Measurements from ENCODE around the gene NR2C1.

Gene NR2C1

DNA sequence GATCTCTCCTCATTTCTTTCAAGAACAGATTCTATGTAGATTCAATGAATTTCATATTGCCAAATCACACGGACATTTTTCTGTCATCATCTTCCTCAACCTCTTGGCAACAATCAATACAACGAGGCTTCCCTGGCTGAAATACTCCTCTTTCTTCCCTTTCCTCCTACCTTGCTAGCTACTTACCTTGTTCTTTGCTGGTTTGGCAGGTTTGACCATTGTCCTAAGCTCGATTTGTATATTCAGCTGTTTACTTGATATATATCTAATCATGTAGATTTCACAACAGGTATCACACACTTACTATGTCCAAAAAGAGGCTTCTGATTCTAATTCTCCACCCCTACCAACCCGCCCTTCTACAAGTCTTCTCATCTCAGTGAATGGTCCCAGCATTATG, 93.5 kb downstream of the NR2C1 start:
- Histone ChIP-seq H3K9me3 (ENCODE audit: insufficient read depth, low read depth, low read length) (no peaks in the 10 kb centered on the region), H3K4me1 (ENCODE audit: insufficient read depth, low read length) (peaks cover 12% of the 10 kb centered on the region), H3K36me3 (ENCODE audit: insufficient read depth, low read depth, low read length) (peaks cover 6% of the 10 kb centered on the region; the same call in 1 of the 2 replicates), H3K9ac (ENCODE audit: low read depth, low read length) (no peak overlapping the region), H3K27me3 (ENCODE audit: insufficient read depth, low read length) (no peaks in the 10 kb centered on the region), H3K27ac (ENCODE audit: low read length) (no peak overlapping the region), H3K4me3 (ENCODE audit: low read length) (no peak overlapping the region)

DNA sequence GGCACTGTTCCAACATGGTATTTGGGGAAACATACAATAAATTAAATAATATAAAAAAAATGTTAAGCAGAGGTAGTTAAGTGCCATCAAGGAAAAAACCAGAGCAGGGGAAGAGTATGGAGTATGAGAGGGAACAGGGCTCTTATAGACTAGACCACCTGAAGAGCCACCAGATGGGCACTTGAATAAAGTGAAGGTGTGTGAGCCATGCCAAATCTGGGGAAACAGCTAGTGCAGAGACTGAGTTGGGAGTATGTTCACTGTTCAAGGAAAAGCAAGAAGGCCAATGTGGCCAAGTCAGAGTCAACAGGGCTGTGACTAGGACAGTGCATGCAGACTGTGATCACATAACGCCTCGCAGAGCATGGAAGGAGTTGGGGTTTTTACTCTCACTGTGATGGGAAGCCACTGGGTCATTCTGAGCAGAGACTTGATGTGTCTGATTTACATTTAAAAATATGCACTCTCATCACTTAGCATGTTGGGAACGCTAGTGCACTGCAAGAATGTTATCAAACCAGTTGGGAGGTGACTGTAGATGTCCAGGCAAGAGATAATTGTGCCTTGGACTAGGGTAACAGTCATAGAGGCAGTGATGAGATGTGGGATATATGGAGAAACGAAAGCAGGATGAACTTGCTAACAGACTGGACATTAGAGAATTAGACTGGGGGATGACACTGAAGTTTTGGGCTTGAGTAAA, 95.5 kb downstream of the NR2C1 start:
- H3K4me1 ChIP-seq (ENCODE audit: insufficient read depth, low read length) = no peaks in the 10 kb centered on the region
- no peaks in the 10 kb centered on the region for H3K9me3 ChIP-seq (ENCODE audit: insufficient read depth, low read depth, low read length)
- H3K27me3 ChIP-seq (ENCODE audit: insufficient read depth, low read length) = no peaks in the 10 kb centered on the region
- no peak overlapping the region for H3K4me3 ChIP-seq (ENCODE audit: low read length)
- no peaks in the 10 kb centered on the region for H3K36me3 ChIP-seq (ENCODE audit: insufficient read depth, low read depth, low read length)
- H3K27ac ChIP-seq (ENCODE audit: low read length) = no peak overlapping the region
- H3K9ac ChIP-seq (ENCODE audit: low read depth, low read length) = no peak overlapping the region

DNA sequence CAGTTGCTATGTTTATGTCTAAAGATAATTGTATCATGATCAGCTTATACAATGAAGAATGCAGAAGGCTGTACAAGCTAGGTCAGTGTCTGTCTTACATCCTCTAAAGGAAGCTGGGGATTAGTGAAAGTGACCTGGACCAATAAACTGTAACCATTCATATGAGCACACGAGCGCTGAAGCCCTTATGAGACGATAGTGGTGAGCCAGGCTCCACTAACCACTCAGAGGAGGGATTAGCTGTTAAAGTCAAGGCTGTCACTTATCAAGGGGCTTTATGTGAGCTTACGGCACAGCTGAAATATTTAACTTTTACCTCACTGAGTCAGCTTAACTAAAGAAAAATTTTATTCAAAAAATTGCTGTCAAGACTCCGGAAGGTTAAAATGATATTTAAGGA, 100.2 kb downstream of the NR2C1 start:
- H3K4me3 ChIP-seq (ENCODE audit: low read length) = no peak overlapping the region
- no peak overlapping the region for H3K27ac ChIP-seq (ENCODE audit: low read length)
- H3K27me3 ChIP-seq (ENCODE audit: insufficient read depth, low read length) = no peaks in the 10 kb centered on the region
- H3K36me3 ChIP-seq (ENCODE audit: insufficient read depth, low read depth, low read length) = peaks cover 13% of the 10 kb centered on the region
- H3K4me1 ChIP-seq (ENCODE audit: insufficient read depth, low read length) = no peaks in the 10 kb centered on the region
- no peaks in the 10 kb centered on the region for H3K9me3 ChIP-seq (ENCODE audit: insufficient read depth, low read depth, low read length)
- no peak overlapping the region for H3K9ac ChIP-seq (ENCODE audit: low read depth, low read length)

GRCh38 chr12:94972795-94973194, 100.6 kb downstream of the NR2C1 start:
- H3K9ac ChIP-seq (ENCODE audit: low read depth, low read length) = no peak overlapping the region
- H3K9me3 ChIP-seq (ENCODE audit: insufficient read depth, low read depth, low read length) = no peaks in the 10 kb centered on the region
- peaks cover 13% of the 10 kb centered on the region for H3K36me3 ChIP-seq (ENCODE audit: insufficient read depth, low read depth, low read length)
- H3K27ac ChIP-seq (ENCODE audit: low read length) = no peak overlapping the region
- no peak overlapping the region for H3K4me3 ChIP-seq (ENCODE audit: low read length)
- no peaks in the 10 kb centered on the region for H3K4me1 ChIP-seq (ENCODE audit: insufficient read depth, low read length)
- no peaks in the 10 kb centered on the region for H3K27me3 ChIP-seq (ENCODE audit: insufficient read depth, low read length)

- H3K36me3 ChIP-seq (ENCODE audit: insufficient read depth, low read depth, low read length) = peaks cover 13% of the 10 kb centered on the region
- H3K4me1 ChIP-seq (ENCODE audit: insufficient read depth, low read length) = no peaks in the 10 kb centered on the region
- H3K27ac ChIP-seq (ENCODE audit: low read length) = no peak overlapping the region
- H3K27me3 ChIP-seq (ENCODE audit: insufficient read depth, low read length) = no peaks in the 10 kb centered on the region
- no peak overlapping the region for H3K9ac ChIP-seq (ENCODE audit: low read depth, low read length)
- H3K9me3 ChIP-seq (ENCODE audit: insufficient read depth, low read depth, low read length) = no peaks in the 10 kb centered on the region
- H3K4me3 ChIP-seq (ENCODE audit: low read length) = no peak overlapping the region
Measured at GRCh38 chr12:94971923-94972322, 101.5 kb downstream of the NR2C1 start.

DNA sequence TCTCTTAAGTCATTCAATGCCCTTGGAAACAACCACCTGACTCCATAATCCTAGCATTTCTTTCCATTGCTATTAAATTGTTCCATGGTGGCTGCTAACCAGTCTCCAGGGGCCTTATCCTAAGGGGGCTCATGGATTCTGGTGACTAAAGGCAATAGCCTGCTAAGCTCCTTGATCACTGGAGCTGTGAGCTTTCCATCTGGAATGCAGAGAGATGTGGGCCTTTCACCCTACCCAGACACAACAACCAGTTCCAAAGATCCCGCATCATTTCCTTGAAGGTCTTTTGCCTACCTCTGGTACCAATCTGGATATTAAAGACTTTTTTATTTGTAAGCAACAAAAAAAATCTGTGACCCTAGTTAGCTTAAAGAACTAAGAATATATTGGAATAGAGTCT, 102.9 kb downstream of the NR2C1 start:
- no peak overlapping the region for H3K9ac ChIP-seq (ENCODE audit: low read depth, low read length)
- H3K36me3 ChIP-seq (ENCODE audit: insufficient read depth, low read depth, low read length) = peaks cover 13% of the 10 kb centered on the region
- no peak overlapping the region for H3K27ac ChIP-seq (ENCODE audit: low read length)
- no peak overlapping the region for H3K4me3 ChIP-seq (ENCODE audit: low read length)
- no peaks in the 10 kb centered on the region for H3K9me3 ChIP-seq (ENCODE audit: insufficient read depth, low read depth, low read length)
- no peaks in the 10 kb centered on the region for H3K27me3 ChIP-seq (ENCODE audit: insufficient read depth, low read length)
- H3K4me1 ChIP-seq (ENCODE audit: insufficient read depth, low read length) = no peaks in the 10 kb centered on the region

Measured in iPS-20b (cell line).